HG03378 (cell line): Measurements from ENCODE around the gene LIMS1.
"Not testable (repeated sequence)": the region's sequence is repeated elsewhere in the genome, so short reads cannot be mapped to it uniquely, and the experiment has no call there.

ENCODE experiments used
- ATAC-seq: cut with Tn5 transposase; IDR thresholded peaks from one replicate; pipeline ENCODE4 v1.9.1; 2021; ENCODE audit warnings: mild to moderate bottlenecking, moderate library complexity; ENCODE audit not compliant: unreplicated experiment

The LIMS1 gene

GRCh38 chr2:108533832-108534583 is at the start of gene LIMS1:
TSS of gene LIMS1 (plus strand) at chr2:108534470. CDS start at chr2:108534563, 93 bp downstream.
- peak; percentile 89 for ATAC-seq

GRCh38 chr2:108485253-108485652 is 49.0 kb upstream of the LIMS1 start:
- no peak for ATAC-seq

- no peak for ATAC-seq
Observed at GRCh38 chr2:108490506-108491122, 43.7 kb upstream of the LIMS1 start.

- no peak for ATAC-seq
Observed at GRCh38 chr2:108491848-108492247, 42.4 kb upstream of the LIMS1 start.

- ATAC-seq: no peak
Observed at GRCh38 chr2:108492364-108492763, 41.9 kb upstream of the LIMS1 start.

GRCh38 chr2:108496167-108496566 is 38.1 kb upstream of the LIMS1 start:
- ATAC-seq: not testable (repeated sequence)

GRCh38 chr2:108507620-108508019 is 26.6 kb upstream of the LIMS1 start:
- not testable (repeated sequence) for ATAC-seq

- ATAC-seq: not testable (repeated sequence)
Observed at GRCh38 chr2:108512431-108512830, 21.8 kb upstream of the LIMS1 start.

- not testable (repeated sequence) for ATAC-seq
Observed at GRCh38 chr2:108514478-108514877, 19.8 kb upstream of the LIMS1 start.

- not testable (repeated sequence) for ATAC-seq
Observed at GRCh38 chr2:108524688-108525087, 9.6 kb upstream of the LIMS1 start.

GRCh38 chr2:108525258-108525657 is 9.0 kb upstream of the LIMS1 start:
- not testable (repeated sequence) for ATAC-seq

- ATAC-seq: no peak
Observed at GRCh38 chr2:108531674-108532055, 2.6 kb upstream of the LIMS1 start.

- peak; percentile 26 for ATAC-seq
Observed at GRCh38 chr2:108534584-108535356, 500 bp downstream of the LIMS1 start.

- ATAC-seq: no peak
Observed at GRCh38 chr2:108535357-108535631, 1.0 kb downstream of the LIMS1 start.

- ATAC-seq: no peak
Observed at GRCh38 chr2:108536133-108536780, 2.0 kb downstream of the LIMS1 start.

GRCh38 chr2:108536911-108537310 is 2.6 kb downstream of the LIMS1 start:
- ATAC-seq: no peak

GRCh38 chr2:108538000-108538625 is 3.8 kb downstream of the LIMS1 start:
- ATAC-seq: no peak

GRCh38 chr2:108541451-108541850 is 7.2 kb downstream of the LIMS1 start:
- ATAC-seq: no peak

- ATAC-seq: no peak
Observed at GRCh38 chr2:108542071-108542470, 7.8 kb downstream of the LIMS1 start.

GRCh38 chr2:108547606-108548005 is 13.3 kb downstream of the LIMS1 start:
- no peak for ATAC-seq
